GOT3 (cell line): ENCODE results near the gene KCNIP3.
"Not testable (repeated sequence)": the region's sequence is repeated elsewhere in the genome, so short reads cannot be mapped to it uniquely, and the experiment has no call there.

Experiments
- DNase-seq: peaks from one replicate; lab custom pipeline; 2025; ENCODE audit warnings: mixed read lengths; lab: John Stamatoyannopoulos, UW

KCNIP3 gene

DNA sequence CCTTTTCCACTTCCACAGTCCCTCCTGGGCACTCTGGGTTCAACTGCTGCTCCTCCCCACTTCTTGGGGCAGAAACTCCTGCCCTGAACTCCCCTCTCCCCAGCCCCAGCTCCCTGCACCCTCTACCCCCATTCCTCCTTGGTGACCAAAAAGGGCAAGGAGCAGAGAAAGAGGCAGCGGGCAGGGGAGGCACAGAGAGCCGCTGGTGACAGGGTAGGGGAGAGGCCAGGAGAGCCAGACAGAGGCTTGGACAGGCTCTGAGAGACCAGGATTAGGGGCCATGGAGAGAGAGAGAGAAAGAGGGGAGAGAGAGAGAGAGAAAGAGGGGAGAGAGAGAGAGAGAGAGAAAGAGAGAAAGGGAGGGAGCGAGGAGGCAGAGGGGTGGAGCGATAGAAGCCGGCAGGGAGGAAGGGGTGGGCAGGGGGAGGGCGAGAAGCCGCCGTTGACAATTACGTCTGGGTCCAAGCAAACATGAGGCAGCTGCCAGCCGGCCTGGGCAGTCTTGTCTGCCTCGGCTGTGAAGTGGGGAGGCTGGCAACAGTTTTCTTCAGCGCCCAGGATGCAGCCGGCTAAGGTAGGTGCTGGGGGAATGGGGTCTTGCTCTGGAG lies at the start of gene KCNIP3:
Gene KCNIP3, plus strand, starts transcription at position 468 of the 608 bp plus-strand sequence. Its CDS starts 92 bp downstream, at position 560.
- DNase-seq: no peak

DNA sequence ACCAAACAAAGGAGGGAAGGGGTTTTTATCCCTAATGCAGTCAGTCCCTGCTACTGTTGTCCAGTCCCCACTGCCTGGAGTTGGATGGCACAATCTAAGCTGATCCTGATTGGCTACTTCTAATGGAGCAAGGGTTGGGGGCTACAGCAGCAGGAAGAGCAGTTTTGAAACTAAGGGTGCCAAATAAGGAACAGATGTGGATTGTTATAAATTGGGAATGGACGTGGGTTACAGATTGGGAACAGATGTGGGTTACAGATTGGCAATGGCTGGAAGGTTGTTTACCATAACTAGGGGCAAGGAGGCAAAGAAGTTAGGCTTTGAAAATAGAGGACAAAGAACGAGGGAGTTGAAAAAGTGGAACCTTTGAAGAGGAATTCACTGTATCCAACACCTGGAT lies 38.9 kb upstream of the KCNIP3 start:
- DNase-seq: no peak

DNA sequence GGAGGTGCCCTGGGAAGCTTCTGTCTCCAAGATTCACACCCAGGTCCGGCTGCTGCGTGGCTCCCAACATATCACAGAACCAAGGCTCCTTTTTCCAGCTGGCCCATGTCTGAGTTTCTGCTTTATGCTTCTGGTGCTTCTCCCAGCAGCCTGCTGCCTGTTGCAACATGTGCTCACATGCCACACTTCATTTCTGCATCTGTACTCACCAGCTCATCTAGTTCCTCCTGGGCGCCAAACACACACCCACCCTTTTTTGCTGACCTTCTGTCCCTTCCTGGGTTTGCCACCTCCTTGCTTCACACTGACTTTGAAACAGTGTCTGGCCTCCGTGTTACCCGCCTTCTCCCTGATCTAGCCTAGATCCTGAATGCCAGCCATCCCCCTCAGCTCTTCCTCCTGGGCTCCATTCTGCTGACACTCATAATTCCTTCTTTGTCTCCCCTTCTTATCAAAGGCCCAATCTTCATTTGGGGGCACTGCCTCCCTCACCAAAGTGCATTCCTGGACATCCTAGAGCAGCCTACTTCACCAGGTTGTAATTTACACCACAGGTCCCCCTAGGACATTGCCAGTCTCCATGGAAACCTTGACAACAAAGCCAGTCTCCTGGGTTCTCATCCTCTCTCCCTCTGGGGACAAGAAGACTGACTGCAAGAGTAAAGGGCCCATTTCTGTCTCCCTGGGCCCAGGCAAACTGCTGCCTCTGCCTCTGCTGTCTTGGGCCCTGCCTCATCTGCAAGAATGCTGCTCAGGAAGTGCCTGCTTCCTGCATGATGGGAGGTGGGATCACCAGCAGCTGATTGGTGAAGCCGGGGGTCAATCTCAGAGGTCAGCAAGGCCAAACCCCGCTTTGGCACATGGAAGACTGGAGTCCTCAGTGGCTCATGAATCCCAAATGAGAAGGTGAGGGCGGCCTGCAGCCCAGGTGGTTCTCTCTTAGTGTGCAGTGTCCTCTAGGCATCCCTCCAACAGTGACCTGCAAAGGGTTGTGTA lies 36.8 kb upstream of the KCNIP3 start:
- no peak for DNase-seq

DNA sequence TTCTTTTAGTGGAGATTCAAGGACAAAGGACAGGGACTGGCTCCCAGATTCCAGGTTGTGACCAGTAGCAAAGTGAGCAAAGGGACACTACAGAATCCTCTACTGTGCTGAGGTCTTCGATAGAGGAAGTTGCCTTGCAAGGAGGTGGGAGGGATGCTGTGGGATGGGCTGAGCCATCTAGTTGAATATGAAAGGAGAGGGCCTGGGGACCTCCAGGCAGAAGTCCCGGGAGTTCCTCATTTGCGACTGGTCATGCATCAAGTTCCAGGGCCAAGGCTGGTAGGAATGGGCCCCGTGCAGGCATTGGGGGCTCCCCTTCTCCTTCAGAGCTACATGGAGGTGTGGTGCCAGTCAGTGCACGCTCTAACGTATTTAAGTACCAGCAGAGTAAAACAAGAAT lies 35.5 kb upstream of the KCNIP3 start:
- no peak for DNase-seq

- DNase-seq: no peak
These were observed 34.1 kb upstream of the KCNIP3 start for GRCh38 chr2:95262896-95263542.

GRCh38 chr2:95264624-95265023 lies 32.5 kb upstream of the KCNIP3 start:
- no peak for DNase-seq

- DNase-seq: no peak
These were observed 32.0 kb upstream of the KCNIP3 start for GRCh38 chr2:95265182-95265581.

DNA sequence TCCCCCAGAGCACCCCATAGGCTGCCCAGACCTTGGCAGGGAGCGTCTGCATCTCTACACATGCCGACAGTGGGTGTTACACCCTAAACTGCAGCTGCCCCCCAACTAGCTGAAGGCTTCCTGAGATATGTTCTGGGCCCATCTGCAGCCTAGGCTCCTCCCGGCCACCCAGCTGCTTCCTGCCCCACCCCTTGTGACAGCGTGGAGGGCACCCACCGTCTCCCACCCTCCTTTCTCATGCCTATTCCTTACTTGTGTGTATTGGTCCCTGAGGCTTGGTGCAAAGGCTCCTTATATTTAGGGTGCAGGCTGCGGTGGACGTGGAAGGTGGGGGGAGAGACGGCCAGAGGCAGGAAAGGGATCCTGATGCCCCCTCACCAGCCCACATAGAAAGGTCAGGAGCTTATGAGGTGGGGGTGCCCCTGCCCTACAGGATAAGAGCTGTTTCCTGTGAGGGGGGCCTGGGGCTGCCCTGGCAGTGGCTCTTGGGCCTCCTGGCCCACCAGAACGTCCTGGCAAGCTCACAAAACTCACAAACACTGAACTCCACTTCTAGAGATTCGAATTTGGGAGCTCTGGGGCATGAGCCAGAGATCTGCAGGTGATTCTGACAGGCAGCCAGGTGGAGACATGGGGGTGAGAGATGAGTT lies 30.2 kb upstream of the KCNIP3 start:
- no peak for DNase-seq

DNA sequence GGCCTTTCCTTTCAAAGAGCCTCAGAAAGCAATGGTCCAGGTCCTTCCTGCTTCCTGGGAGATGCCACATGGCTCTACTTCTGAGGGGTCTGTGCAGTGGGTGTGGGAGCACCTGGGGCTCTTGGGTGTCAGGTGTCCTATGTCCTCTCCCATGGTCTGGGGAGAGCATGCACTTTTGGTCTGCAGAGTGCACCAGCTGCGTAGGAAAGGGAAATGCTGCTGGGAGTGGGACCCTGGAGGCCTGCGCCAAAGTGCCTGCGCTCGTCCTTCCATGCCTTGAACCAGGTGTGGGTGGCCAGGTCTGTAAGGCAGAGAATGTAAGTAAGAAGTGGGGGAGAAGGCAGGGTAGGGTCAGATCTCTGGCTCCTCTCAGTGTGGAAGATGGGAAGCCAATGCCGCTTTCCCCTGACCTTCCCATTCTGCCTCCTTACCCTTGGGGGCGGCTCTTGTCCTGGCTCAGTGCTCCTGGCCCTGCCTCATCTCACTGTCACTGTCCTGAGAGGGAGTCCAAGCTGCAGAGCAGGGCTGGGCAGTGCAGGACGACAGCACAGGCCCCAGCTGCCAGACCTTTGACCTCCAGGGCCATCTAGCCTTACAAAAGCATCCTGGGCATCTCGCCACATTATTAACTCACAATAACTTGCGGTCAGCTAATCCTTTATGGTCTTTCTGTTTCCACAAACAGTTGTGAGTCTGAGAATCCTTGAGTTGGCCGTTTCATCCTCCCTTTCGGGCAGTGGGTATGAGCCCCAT lies 29.5 kb upstream of the KCNIP3 start:
- no peak for DNase-seq

DNA sequence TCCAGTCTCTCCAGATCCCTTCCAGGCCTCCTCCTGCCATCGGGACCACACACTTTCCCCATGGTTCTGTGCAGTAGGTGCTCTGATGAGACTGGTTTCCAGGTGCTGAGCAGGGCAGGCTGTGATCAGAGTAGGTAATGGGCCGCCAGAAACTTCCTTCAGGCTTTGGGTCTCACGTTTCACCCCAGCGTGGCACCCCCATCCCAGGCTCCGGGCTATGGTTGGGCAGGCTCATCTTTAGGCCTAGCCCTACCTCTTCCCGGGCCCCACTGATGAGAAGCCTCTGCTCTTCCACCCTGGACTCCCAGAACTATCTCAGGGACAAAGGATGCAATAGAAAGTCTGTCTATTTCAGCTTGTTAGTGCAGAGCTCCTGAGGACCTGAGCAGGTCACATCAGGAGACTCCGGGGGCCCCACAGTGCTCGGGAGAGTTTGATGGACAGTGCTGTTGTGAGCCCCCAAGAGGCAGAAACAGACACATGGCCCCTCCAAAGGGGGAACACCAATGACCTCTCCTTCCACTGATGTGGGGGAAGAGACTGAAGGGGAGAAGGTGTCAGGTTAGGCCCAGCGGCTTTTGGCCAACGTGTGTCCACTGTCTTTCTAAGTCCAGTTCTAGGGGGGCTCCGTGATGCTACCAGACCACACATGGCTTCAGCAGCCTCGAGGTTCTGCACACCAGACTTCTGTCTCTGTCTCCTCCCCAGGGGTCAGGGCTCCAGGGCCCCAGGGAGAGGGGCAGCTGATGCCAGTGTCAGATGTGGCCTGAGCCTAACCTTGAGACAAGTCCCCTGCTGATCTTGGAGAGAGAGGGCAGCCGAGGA lies 28.7 kb upstream of the KCNIP3 start:
- DNase-seq: no peak

DNA sequence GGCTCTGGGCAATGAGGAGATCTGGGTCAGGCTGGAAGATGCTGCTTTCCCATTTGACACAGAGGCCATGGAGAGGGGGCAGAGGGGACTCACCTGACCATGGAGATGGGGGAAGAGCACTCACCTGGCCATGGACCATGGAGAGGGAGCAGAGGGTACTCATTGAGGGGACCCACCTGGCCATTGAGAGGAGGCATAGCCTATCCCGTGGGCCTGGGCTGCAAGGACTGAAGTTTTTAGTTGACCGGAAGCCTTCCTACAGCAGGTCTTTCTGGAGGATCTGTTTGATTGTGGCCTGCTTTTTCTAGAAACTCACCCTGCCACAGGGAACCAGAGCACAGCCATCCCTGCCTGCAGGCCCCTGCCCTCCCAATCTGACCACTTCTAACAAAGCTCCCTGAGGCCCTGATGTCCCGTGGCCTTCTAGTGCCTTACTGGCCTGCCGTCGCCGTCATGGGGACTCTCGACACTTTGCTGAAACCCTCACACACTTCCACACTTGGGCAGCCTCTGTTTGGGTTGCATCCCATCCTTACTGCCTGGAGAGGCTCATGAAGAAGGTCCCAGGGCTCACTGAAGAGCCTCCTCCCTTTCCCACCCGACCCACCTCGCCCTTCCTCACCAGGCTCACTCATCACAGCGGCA lies 28.0 kb upstream of the KCNIP3 start:
- DNase-seq: no peak

GRCh38 chr2:95269745-95270144 lies 27.4 kb upstream of the KCNIP3 start:
- not testable (repeated sequence) for DNase-seq

DNA sequence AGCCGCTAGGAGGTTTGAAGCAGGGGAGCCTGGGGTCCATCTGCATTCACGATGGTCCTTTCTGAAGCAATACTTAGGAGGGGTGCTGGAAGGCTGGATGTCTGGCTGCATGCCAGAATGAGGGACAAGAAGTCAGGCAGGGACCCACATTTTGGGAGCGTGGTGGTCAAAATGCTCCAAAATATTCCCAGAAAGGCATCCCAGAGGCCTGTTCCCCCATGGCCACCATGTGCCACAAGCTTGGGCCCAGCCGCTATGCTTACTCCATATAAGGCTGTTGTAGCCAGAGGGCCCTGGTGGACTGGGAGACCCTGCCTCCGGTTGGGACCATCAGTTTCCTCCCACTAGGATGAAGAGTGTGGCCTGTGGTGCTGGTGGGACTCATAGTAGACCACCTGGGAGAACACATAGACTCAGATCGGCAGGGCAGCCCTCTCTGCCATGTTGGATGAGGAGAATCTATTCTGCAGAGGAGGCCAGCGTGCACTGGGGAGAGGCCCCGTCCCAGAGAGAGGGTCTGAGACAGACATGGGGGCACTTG lies 26.5 kb upstream of the KCNIP3 start:
- DNase-seq: no peak

- no peak for DNase-seq
These were observed 25.7 kb upstream of the KCNIP3 start for GRCh38 chr2:95271381-95271971.

DNA sequence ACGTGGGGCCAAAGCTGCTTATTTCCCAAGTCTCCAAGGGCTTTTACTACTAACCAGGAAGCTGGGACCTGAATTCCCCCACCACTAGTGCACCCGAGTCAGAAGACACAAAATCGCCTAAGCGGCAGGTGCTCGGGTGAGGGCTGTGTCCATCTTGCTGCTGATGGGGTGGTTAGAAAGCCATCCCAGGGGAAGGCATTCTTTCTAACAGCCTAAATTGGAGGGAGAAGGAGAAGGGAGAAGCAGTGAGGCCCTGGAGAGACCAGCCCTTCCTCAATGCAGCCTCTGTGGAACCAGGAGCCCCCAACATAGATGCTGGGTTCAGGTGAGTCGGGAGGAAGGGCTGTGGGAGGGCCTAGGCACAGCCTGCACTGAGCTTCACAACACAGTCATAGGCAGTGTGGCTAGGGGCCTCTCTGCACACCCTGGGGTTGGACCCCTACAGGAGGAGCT lies 24.8 kb upstream of the KCNIP3 start:
- no peak for DNase-seq

DNA sequence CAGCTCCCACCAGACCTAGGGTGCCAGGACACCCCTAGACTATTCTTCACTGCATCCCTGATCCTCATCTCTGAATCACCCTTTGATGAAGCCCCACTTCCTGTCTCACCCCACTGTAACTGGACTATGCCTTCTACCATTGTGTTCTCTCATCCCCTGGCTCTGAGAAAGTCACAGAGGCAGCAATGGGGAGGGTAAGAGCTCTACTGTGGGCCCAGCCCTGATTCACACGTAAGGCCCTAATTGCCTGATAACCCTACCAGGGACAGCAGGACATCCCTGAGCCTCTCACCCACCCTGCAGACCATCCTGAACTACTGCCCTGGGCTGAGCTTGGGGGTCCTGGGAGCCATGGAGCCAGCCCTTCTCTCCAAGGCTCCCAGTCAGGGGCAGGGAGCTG lies 24.4 kb upstream of the KCNIP3 start:
- DNase-seq: no peak

DNA sequence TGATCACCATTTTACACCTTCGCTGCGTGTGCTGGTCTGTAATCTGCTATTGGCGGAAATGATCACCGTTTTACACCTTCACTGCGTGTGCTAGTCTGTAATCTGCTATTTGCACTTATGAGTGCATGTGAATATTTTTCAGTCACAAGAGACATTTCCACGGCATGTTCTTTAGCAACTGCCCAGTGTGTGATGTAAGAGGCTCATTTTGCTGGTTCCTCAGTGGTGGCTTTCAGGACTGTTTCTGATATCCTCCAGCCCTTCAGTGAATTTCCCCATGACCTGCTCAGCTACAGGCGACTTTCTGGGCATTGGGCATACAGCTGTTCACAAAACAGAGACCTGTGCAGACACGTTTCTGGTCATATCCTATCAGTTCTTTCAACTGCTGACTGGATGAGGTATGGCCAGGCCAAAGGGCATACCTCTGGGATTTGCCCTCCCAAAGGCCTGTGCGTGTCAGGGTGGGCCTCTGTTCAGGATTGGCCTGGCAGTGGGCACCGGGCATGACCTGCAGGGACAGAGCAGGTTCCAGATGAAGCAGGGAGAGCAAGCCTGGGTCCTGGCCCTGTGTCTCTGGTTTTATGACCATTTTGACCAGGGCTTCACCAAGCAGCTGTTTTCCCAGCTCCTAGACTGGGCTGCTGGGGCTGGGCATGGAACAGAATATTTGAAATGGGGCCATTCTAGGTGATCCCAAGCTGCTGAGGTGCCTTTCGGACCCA lies 23.4 kb upstream of the KCNIP3 start:
- DNase-seq: no peak

DNA sequence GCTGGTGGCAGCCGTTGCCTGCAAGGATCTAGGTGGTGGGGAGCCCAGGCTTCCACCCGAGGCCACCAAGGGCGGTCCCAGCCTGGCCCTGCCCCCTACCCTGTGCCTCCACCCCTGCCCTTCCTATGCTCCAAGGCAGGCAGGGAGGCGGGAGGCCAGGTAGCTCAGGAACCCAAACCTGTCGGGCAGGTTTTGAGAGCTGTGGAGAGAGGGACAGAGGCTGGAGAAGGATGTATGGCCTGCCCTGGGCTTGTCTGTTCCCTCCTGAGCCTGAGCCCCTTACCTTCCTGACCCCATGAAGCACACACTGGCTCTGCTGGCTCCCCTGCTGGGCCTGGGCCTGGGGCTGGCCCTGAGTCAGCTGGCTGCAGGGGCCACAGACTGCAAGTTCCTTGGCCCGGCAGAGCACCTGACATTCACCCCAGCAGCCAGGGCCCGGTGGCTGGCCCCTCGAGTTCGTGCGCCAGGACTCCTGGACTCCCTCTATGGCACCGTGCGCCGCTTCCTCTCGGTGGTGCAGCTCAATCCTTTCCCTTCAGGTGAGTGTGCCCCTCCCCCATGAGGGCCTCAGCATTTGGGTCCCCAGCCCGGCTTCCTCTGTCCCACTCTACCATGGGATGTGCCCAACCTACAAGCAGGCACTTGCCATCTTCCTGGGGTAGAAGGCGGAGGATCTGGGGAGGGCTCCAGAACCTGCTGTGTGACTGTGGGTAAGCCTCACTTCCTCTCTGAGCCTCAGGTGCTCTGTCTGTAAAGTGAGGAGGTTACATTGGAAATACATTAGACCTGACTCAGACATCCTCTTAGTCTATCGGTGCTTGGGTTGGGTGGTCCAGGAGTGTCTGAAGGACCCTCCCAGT lies 22.6 kb upstream of the KCNIP3 start, which contains the start of gene PROM2:
Gene PROM2, plus strand, starts transcription at position 159 of the 860 bp plus-strand sequence. Its CDS starts 137 bp downstream, at position 296.
- no peak for DNase-seq
